ENCODE measurements around the gene NDUFB4.

Gene NDUFB4

DNA sequence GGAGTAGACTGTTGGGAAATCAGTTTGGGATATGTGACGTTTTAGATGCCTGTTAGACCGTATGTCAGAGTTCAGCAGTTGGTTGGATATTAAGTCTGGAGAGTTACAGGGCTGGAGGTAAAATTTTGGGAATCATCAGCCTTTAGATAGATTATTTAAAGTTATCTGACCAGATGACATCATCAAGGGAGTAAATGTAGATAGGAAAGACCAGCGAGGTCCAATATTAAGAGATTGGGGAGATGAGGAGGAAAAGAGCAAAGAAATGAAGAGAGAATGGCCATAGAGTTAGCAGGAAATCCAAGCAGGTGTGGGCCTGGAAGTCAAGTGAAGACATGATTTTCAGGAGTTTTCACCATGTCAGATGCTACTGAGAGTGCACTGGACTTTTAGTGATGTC, 3.1 kb downstream of the NDUFB4 start:
- peaks cover 40% of the 10 kb centered on the region for H4K20me1 ChIP-seq (ENCODE audit: insufficient read depth, low read length, poor library complexity, severe bottlenecking)
- H3K9me3 ChIP-seq (ENCODE audit: insufficient read depth, low read depth, low read length), result no peaks in the 10 kb centered on the region
- H3K36me3 ChIP-seq (ENCODE audit: insufficient read depth, low read length), result peaks cover 18% of the 10 kb centered on the region
- no peaks in the 10 kb centered on the region for H3F3A ChIP-seq (ENCODE audit: low read depth)
- peaks cover 44% of the 10 kb centered on the region for H3K79me2 ChIP-seq (ENCODE audit: insufficient read depth, low read length)
- peak overlapping the region; percentile 99 for H3K4me3 ChIP-seq (ENCODE audit: low read length, poor library complexity, severe bottlenecking)
- H2AFZ ChIP-seq (ENCODE audit: low read length), result no peak overlapping the region
- H3K4me2 ChIP-seq (ENCODE audit: low read depth, low read length, poor library complexity, severe bottlenecking), result peak overlapping the region; percentile 86
- H3K9me2 ChIP-seq (replicated peaks; ENCODE audit: low read depth, low read length), result no peaks in the 10 kb centered on the region
- H3K27me3 ChIP-seq (ENCODE audit: insufficient read depth, low read length, poor library complexity, severe bottlenecking), result peaks cover 4% of the 10 kb centered on the region
- peak overlapping the region; percentile 99 for H3K9ac ChIP-seq (ENCODE audit: low read depth, low read length, poor library complexity, severe bottlenecking)
- no peak for TF ChIP-seq EZH2phosphoT487 (IDR thresholded peaks at IDR 0.05; ENCODE audit: borderline replicate concordance)
- TF ChIP-seq, protein P1, sequence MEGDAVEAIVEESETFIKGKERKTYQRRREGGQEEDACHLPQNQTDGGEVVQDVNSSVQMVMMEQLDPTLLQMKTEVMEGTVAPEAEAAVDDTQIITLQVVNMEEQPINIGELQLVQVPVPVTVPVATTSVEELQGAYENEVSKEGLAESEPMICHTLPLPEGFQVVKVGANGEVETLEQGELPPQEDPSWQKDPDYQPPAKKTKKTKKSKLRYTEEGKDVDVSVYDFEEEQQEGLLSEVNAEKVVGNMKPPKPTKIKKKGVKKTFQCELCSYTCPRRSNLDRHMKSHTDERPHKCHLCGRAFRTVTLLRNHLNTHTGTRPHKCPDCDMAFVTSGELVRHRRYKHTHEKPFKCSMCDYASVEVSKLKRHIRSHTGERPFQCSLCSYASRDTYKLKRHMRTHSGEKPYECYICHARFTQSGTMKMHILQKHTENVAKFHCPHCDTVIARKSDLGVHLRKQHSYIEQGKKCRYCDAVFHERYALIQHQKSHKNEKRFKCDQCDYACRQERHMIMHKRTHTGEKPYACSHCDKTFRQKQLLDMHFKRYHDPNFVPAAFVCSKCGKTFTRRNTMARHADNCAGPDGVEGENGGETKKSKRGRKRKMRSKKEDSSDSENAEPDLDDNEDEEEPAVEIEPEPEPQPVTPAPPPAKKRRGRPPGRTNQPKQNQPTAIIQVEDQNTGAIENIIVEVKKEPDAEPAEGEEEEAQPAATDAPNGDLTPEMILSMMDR (conservative IDR thresholded peaks at IDR 0.05; ENCODE audit: low read length), result no peak
- peaks cover 35% of the 10 kb centered on the region for H3K4me1 ChIP-seq (ENCODE audit: insufficient read depth, low read length, poor library complexity, severe bottlenecking)

DNA sequence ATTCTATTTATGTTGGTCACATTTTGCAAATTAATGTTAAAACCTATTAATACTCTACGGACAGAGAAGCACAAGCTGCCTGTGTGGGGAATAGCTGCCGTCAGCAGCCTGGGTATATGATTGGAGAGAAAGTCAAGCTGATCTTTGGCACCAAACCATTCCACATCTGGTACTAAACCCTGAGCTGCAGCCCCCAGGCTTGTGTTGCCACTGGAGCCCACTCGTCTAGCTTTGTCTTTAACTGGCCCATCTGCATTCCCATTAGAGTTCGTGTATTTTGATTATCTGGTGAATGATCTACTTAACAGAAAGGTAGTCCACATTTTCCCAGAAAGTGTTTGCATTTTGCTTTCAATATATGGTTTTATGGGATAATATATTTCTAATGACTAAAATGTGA, 5.4 kb downstream of the NDUFB4 start:
- Histone ChIP-seq H4K20me1 (ENCODE audit: insufficient read depth, low read length, poor library complexity, severe bottlenecking) (peaks cover 40% of the 10 kb centered on the region), H3K36me3 (ENCODE audit: insufficient read depth, low read length) (peaks cover 18% of the 10 kb centered on the region), H3K9me2 (replicated peaks; ENCODE audit: low read depth, low read length) (no peaks in the 10 kb centered on the region), H3K4me1 (ENCODE audit: insufficient read depth, low read length, poor library complexity, severe bottlenecking) (peaks cover 29% of the 10 kb centered on the region), H2AFZ (ENCODE audit: low read length) (no peak overlapping the region), H3F3A (ENCODE audit: low read depth) (no peaks in the 10 kb centered on the region), H3K79me2 (ENCODE audit: insufficient read depth, low read length) (peaks cover 41% of the 10 kb centered on the region), H3K9ac (ENCODE audit: low read depth, low read length, poor library complexity, severe bottlenecking) (no peak overlapping the region), H3K4me2 (ENCODE audit: low read depth, low read length, poor library complexity, severe bottlenecking) (peak overlapping the region; percentile 86), H3K4me3 (ENCODE audit: low read length, poor library complexity, severe bottlenecking) (no peak overlapping the region), H3K27me3 (ENCODE audit: insufficient read depth, low read length, poor library complexity, severe bottlenecking) (peaks cover 1% of the 10 kb centered on the region), H3K9me3 (ENCODE audit: insufficient read depth, low read depth, low read length) (no peaks in the 10 kb centered on the region)
- TF ChIP-seq EZH2phosphoT487 (IDR thresholded peaks at IDR 0.05; ENCODE audit: borderline replicate concordance), result no peak
- TF ChIP-seq, protein P1 (conservative IDR thresholded peaks at IDR 0.05; ENCODE audit: low read length), result no peak

DNA sequence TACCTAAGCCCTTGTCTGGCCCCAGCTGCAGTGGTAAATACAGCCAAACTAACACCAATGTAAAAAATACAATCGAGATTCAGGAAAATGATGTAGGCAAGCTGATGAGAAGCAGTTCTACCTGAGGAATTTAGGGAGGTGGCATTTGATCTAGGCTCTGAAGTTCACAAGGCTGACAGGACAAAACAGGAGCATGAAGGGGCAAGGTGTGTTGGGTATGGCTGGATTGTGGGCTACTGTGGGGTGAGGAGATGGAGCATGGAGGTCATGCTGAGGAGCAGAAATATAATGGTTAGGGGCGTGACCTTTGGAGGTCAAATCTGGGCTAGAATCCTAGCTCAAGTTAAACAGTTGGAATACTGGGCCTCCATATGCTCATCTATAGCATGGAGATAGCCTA, 6.5 kb downstream of the NDUFB4 start:
- no peak overlapping the region for H3K9ac ChIP-seq (ENCODE audit: low read depth, low read length, poor library complexity, severe bottlenecking)
- peaks cover 36% of the 10 kb centered on the region for H4K20me1 ChIP-seq (ENCODE audit: insufficient read depth, low read length, poor library complexity, severe bottlenecking)
- no peaks in the 10 kb centered on the region for H3K9me3 ChIP-seq (ENCODE audit: insufficient read depth, low read depth, low read length)
- H3K27me3 ChIP-seq (ENCODE audit: insufficient read depth, low read length, poor library complexity, severe bottlenecking), result no peaks in the 10 kb centered on the region
- H3K4me3 ChIP-seq (ENCODE audit: low read length, poor library complexity, severe bottlenecking), result no peak overlapping the region
- no peaks in the 10 kb centered on the region for H3F3A ChIP-seq (ENCODE audit: low read depth)
- no peak overlapping the region for H2AFZ ChIP-seq (ENCODE audit: low read length)
- TF ChIP-seq EZH2phosphoT487 (IDR thresholded peaks at IDR 0.05; ENCODE audit: borderline replicate concordance), result no peak
- TF ChIP-seq, protein P1 (conservative IDR thresholded peaks at IDR 0.05; ENCODE audit: low read length), result no peak
- H3K9me2 ChIP-seq (replicated peaks; ENCODE audit: low read depth, low read length), result no peaks in the 10 kb centered on the region
- H3K4me2 ChIP-seq (ENCODE audit: low read depth, low read length, poor library complexity, severe bottlenecking), result no peak overlapping the region
- peaks cover 24% of the 10 kb centered on the region for H3K4me1 ChIP-seq (ENCODE audit: insufficient read depth, low read length, poor library complexity, severe bottlenecking)
- peaks cover 31% of the 10 kb centered on the region for H3K79me2 ChIP-seq (ENCODE audit: insufficient read depth, low read length)
- peaks cover 18% of the 10 kb centered on the region for H3K36me3 ChIP-seq (ENCODE audit: insufficient read depth, low read length)
